GM19023 (cell line): Measurements from ENCODE around the gene MCF2L.

Experiments used
- ATAC-seq: cut with Tn5 transposase; IDR thresholded peaks from one replicate; pipeline ENCODE4 v1.9.1; 2021; ENCODE audit warnings: mild to moderate bottlenecking, moderate library complexity; ENCODE audit not compliant: unreplicated experiment

Gene MCF2L

GRCh38 chr13:112977091-112977490, 8.1 kb downstream of the MCF2L start:
- ATAC-seq: no peak

GRCh38 chr13:112977525-112977924, 8.5 kb downstream of the MCF2L start:
- no peak for ATAC-seq

GRCh38 chr13:112978561-112979405, 9.8 kb downstream of the MCF2L start:
- ATAC-seq: no peak

GRCh38 chr13:112979406-112979902, 10.4 kb downstream of the MCF2L start:
- no peak for ATAC-seq

GRCh38 chr13:112980434-112980833, 11.4 kb downstream of the MCF2L start:
- no peak for ATAC-seq

- ATAC-seq: no peak
Observed at GRCh38 chr13:112981451-112981850, 12.4 kb downstream of the MCF2L start.

GRCh38 chr13:112982281-112983041, 13.4 kb downstream of the MCF2L start:
- no peak for ATAC-seq

- no peak for ATAC-seq
Observed at GRCh38 chr13:112983042-112983305, 14.0 kb downstream of the MCF2L start.

GRCh38 chr13:112983428-112984196, 14.6 kb downstream of the MCF2L start:
- ATAC-seq: no peak

- no peak for ATAC-seq
Observed at GRCh38 chr13:112984501-112984900, 15.5 kb downstream of the MCF2L start.

- ATAC-seq: no peak
Observed at GRCh38 chr13:112984954-112985802, 16.2 kb downstream of the MCF2L start.

GRCh38 chr13:112985803-112986408, 16.9 kb downstream of the MCF2L start:
- no peak for ATAC-seq

GRCh38 chr13:112986470-112986869, 17.5 kb downstream of the MCF2L start:
- no peak for ATAC-seq

GRCh38 chr13:112986946-112987681, 18.1 kb downstream of the MCF2L start:
- no peak for ATAC-seq

- no peak for ATAC-seq
Observed at GRCh38 chr13:112987682-112988024, 18.6 kb downstream of the MCF2L start.

- ATAC-seq: no peak
Observed at GRCh38 chr13:112990783-112991182, 21.8 kb downstream of the MCF2L start.

- ATAC-seq: no peak
Observed at GRCh38 chr13:112991609-112992008, 22.6 kb downstream of the MCF2L start.

- no peak for ATAC-seq
Observed at GRCh38 chr13:112992931-112993680, 24.1 kb downstream of the MCF2L start.
